Hematopoietic multipotent progenitor cell treated with erythropoietin and hydrocortisone succinate and interleukin-3 and kit ligand, for 17 days (in vitro differentiated cells): ENCODE measurements around the gene GAB1.
A peak's percentile ranks its signal among the peaks of the same experiment; 100 is the strongest.

Experiments
- DNase-seq: peaks from one replicate; pipeline ENCODE4 v3.0.0-alpha.2; 2015; ENCODE audit warnings: low spot score

GAB1 gene

GRCh38 chr4:143358923-143359643 lies 22.4 kb downstream of the GAB1 start:
- no peak for DNase-seq

- DNase-seq, result peak; percentile 45
Observed at GRCh38 chr4:143359644-143360193, 23.0 kb downstream of the GAB1 start.

DNA sequence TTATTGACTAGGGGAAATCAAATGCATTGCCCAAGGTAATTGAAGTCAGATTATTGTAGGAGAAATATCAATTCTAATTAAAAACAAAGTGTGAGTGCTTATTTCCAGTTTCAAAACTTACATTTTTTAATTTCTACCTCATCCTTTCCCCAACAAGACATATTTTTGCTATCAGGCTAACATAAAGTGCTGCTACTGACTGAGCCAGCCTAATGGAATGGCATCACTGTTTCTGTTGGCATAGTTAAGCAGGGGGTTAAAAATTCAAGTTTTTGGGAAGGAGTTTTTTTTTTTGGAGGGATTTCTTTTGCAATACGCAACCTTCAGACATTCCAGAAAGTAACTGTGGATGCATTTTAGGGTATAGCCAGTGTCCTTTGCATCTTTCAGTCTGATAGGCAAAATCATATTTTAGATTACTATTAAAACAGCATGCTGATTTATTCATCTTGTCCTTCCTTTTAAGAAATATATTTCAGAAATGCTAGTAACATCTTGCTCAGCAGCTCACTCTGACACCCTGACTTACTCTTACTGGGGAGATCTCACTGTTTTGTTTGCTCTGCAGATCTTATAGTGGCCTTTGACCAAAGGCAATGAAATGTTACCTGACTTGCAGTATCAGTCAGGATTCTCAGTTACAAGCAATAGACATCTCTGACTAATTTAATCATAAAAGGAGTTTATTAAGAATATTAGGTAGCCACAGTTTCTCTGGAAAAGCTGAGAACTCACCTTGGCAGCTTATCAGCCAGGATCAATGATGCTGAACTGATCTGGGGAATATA lies 24.4 kb downstream of the GAB1 start:
- DNase-seq, result no peak

DNA sequence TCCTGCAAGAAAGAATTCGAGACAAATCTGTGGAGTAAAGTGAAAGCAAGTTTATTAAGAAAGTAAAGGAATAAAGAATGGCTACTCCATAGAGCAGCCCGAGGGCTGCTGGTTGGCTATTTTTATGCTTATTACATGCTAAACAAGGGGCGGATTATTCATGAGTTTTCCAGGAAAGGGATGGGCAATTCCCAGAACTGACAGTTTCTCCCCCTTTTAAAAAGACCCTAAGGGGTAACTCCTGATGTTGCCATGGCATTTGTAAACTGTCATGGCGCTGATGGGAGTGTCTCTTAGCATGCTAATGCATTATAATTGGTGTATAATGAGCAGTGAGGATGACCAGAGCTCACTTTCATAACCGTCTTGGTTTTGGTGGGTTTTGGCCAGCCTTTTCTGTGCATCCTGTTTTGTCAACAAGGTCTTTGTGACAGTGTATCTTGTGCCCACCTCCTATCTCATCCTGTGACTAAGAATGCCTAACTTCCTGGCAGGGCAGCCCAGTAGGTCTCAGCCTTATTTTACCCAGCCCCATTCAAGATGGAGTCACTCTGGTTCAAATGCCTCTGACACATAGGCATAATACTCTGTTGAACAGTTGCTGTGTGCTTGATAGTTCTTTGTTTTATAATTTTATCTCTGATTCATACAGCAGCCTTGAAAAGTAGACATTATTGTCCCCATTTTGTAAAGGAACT lies 25.8 kb downstream of the GAB1 start:
- no peak for DNase-seq

GRCh38 chr4:143363332-143363731 lies 26.7 kb downstream of the GAB1 start:
- DNase-seq, result no peak

DNA sequence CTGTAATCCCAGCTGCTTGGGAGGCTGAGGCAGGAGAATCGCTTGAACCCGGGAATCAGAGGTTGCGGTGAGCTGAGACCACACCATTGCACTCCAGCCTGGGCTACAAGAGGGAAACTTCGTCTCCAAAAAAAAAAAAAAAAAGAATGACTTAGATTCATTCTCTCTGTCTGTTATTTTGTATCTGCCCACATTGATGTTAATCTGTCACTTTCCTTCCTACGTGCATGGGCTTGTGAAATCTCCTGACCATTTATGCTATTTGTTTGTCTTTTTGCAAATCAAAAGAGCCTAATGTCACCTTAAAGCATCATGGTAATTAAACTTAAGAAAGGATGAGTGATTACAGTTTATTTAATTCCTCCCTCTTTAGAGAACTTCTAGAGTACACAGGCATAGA lies 27.4 kb downstream of the GAB1 start:
- DNase-seq, result no peak

- no peak for DNase-seq
Observed at GRCh38 chr4:143367863-143368262, 31.2 kb downstream of the GAB1 start.

GRCh38 chr4:143369552-143369951 lies 32.9 kb downstream of the GAB1 start:
- DNase-seq, result no peak

- DNase-seq, result no peak
Observed at GRCh38 chr4:143372093-143372915, 35.6 kb downstream of the GAB1 start.

GRCh38 chr4:143374255-143374654 lies 37.6 kb downstream of the GAB1 start:
- no peak for DNase-seq

GRCh38 chr4:143374771-143375170 lies 38.1 kb downstream of the GAB1 start:
- no peak for DNase-seq

- DNase-seq, result peak; percentile 62
Observed at GRCh38 chr4:143375326-143376073, 38.8 kb downstream of the GAB1 start.

- DNase-seq, result no peak
Observed at GRCh38 chr4:143377611-143378099, 41.0 kb downstream of the GAB1 start.

- no peak for DNase-seq
Observed at GRCh38 chr4:143380629-143381028, 44.0 kb downstream of the GAB1 start.

DNA sequence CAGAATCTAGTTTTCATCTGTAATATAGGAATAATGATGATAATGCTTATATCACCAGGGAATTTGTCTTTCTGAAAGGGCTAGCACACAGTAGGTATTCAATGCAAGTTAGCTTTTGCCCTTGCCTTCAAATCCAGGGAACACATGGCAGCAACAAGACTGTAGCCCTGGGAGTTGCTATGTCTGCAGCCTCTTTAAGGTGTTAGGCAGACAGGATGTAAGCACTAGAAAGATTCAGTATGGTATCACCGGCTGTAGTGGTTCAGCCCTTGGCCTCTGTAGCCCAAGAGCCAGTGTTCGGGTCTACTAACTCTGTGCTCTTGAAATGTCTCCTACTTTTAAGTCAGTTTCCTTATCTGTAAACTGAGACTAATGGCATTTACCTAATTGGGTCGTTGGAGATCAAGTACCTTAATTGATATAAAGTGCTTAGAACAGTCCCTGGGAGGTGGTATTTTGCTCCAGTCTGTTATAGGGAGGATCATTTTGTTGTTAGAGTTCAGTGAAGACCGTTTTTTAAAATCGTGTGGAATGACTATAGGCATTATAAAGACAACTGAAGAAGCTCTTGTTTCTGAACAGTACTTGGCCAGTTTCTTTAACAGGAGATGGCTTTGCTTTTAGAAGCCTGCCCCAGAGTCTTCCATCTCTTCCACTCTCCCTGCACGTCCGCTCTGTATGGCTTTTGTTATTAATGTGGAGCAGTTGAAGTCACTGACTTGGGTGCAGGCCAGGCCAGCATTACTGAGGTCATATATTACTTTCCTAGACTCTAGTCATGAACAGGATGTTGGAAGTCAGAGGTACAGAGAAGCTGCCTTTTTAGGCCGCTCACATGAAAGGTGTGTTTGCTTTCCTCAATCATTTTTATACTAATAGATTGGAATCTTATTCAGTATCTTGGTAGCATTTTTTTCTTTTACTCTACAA lies 44.8 kb downstream of the GAB1 start:
- no peak for DNase-seq

DNA sequence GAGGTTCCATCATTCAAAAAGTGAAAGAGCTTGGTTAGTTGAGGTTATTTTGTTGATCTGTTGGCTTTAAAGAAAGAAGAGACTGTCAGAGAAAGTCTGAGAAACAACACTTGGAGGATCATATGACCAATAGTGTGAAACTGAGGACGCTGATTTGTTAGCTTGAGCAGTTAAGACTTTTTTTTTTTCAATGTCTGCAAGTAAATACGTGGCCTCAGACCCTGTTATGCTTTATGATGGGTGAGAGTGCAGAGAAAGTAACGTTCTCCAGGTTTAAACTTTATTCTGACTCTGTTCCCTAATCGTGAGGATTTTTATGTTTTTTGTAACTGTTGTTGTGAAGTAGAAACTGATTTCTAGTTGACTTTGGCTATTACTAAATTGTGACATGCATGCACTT lies 45.9 kb downstream of the GAB1 start:
- DNase-seq, result no peak

- DNase-seq, result no peak
Observed at GRCh38 chr4:143383005-143383574, 46.4 kb downstream of the GAB1 start.

GRCh38 chr4:143384381-143384994 lies 47.8 kb downstream of the GAB1 start:
- no peak for DNase-seq

DNA sequence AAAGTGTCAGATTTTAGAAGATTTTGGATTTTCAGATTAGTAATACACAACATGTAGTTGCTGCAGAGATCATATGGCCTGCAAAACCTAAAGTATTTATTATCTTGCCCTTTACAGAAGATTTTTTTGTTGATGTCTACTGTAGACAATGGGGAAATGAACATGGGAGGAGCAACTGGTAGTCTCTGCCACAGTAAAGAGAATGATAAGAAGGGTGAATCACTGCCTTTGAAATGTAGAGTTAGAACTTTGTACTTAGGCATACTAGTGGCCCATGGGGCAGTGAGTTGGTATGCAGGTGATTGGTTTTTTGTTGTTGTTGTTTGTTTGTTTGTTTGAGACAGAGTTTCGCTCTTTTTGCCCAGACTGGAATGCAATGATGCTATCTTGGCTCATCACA lies 50.1 kb downstream of the GAB1 start:
- no peak for DNase-seq
